ENCODE data around the gene CAMP.

CAMP gene, protein sequence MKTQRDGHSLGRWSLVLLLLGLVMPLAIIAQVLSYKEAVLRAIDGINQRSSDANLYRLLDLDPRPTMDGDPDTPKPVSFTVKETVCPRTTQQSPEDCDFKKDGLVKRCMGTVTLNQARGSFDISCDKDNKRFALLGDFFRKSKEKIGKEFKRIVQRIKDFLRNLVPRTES

DNA sequence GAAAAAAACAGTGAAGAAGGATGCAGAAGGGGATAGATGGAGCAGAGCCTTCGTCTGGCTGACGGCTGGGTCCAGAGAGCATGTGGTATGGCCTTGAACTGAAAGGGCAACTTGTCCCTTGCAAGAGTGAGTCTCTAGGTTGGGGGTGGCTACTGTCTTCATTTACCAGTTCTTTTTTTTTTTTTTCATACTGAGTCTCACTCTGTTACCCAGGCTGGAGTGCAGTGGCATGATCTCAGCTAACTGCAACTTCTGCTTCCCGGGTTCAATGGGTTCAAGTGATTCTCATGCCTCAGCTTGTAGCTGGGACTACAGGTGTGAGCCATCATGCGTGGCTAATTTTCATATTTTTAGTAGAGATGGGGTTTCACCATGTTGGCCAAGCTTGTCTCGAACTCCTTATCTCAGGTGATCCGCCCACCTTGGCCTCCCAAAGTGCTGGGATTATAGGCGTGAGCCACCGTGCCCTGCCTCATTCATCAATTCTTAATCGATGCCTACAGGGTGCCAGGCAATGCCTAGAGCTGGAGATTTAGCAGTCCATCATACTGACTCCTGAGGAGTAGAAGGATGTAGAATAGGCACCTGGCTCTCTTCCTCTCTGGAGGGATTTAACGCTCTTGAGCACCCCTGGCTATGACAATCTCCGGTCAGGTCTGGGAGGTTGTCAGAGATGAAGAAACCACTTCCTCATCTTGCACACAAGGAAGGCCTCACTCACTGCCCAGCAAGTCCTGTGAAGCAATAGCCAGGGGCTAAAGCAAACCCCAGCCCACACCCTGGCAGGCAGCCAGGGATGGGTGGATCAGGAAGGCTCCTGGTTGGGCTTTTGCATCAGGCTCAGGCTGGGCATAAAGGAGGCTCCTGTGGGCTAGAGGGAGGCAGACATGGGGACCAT, at the start of gene CAMP:
CAMP (plus strand) TSS at position 880 of the 898 bp plus-strand sequence; CDS start at position 897, 17 bp downstream.
- DNase-seq (ENCODE audit: extremely low read depth, low read depth) = no peak
- TF ChIP-seq, protein P1, sequence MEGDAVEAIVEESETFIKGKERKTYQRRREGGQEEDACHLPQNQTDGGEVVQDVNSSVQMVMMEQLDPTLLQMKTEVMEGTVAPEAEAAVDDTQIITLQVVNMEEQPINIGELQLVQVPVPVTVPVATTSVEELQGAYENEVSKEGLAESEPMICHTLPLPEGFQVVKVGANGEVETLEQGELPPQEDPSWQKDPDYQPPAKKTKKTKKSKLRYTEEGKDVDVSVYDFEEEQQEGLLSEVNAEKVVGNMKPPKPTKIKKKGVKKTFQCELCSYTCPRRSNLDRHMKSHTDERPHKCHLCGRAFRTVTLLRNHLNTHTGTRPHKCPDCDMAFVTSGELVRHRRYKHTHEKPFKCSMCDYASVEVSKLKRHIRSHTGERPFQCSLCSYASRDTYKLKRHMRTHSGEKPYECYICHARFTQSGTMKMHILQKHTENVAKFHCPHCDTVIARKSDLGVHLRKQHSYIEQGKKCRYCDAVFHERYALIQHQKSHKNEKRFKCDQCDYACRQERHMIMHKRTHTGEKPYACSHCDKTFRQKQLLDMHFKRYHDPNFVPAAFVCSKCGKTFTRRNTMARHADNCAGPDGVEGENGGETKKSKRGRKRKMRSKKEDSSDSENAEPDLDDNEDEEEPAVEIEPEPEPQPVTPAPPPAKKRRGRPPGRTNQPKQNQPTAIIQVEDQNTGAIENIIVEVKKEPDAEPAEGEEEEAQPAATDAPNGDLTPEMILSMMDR (IDR thresholded peaks at IDR 0.05; ENCODE audit: low read depth, low read length) = no peak

DNA sequence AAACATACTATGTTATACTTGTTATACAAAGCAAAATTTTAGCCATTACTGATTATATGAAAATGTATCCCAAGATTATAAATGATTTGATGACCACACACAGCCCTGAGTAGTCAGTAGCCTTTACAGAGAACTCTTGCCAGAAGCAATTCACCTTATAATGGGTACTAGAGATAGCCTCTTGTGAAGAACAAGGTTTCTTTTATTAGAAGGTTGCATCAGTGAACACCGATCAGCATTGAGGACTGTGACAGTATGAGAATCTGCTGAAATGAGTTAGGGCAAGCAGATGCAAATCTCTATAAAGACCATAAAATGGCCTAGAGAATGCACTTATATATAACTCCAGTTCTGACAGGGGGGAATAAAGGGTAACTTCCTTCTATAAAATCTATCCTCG, 45.2 kb upstream of the CAMP start:
- TF ChIP-seq, protein P1 (IDR thresholded peaks at IDR 0.05; ENCODE audit: low read depth, low read length) = no peak
- no peak for DNase-seq (ENCODE audit: extremely low read depth, low read depth)

DNA sequence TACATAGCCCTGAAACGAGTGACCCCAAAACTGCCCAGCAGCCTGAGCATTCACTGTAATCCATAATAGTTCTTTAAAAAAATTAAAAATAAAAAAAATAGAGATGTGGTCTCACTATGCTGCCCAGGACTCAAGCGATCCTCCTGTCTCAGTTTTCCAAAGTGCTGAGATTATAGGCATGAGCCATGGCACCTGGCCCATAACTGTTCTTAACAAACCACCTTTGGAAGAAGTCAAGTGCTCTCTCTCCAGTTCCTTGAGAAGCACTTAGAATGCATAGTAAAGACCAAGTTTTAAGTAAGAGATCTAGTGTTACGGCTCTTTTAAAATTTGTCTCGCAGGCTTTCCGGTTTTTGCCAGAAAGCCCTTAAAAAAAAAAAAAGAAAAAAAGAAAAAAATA, 43.3 kb upstream of the CAMP start:
- TF ChIP-seq, protein P1 (IDR thresholded peaks at IDR 0.05; ENCODE audit: low read depth, low read length) = no peak
- DNase-seq (ENCODE audit: extremely low read depth, low read depth) = no peak

DNA sequence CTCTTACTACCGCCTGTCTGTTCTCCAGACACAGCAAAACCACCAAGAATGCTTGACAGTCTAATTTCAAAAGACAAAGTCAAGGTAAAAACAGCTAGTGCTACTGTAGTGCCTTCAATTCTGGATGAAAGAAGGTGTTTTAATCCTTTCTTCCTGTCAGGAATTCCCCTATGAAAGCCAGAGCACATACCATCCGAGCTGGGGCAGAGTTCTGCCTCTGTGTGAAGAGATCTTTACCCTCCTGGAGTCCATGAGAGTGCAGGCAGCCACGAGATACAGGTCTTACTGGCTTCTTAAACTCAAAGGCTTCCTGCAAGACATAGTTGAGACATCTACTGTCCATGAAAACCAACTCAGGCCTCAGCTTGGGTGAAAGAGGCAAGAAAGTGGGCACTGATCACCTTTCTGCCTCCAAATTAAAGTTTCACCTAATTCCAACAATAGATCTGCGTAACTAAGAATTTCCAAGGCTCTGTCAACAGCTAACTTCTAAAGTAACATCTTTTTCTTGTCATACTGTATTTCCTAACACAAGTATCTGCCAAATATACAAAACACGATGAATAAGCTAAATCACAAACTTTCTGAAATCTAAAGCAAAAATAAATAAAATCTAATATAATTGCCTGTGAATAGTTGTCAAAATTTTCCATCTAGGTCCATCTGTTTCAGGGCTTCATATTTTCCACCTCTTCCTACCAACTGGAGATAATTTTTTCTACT, 42.6 kb upstream of the CAMP start:
- DNase-seq (ENCODE audit: extremely low read depth, low read depth) = no peak

DNA sequence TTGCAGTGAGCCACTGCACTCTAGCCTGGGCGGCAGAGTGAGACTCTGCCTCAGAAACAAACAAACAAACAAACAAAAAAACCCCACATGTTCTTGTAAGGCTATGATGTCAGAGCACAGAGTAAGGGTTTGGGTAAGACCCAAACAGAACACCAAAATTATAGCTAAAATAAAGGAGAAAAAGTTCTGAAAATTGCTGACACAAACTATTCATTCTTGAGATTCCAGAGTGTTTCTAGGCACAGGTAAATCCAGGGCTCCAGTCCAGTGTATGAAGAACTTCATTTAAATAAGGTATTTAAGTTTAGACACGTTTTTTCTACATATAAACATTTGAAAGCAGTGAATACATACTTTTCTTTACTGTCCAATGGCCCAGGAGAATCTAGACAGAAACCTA, 39.0 kb upstream of the CAMP start:
- no peak for DNase-seq (ENCODE audit: extremely low read depth, low read depth)
- TF ChIP-seq, protein P1 (IDR thresholded peaks at IDR 0.05; ENCODE audit: low read depth, low read length) = no peak

More for the DNA sequence above, 42.6 kb upstream of the CAMP start:
- TF ChIP-seq, protein P1 (IDR thresholded peaks at IDR 0.05; ENCODE audit: low read depth, low read length) = no peak

DNA sequence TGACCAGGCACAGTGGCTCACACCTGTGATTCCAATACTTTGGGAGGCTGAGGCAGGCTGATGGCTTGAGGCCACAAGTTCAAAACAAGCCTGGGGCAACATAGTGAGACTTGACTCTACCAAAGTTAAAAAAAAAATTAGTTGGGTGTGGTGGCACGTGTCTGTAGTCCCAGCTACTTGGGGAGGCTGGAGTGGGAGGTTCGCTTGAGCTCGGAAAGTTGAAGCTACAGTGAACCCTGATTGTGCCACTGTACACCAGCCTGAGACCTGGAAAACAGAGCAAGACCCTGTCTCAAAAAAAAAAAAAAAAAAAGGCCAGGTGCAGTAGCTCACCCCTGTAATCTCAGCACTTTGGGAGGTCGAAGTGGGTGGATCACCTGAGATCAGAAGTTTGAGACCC, 38.2 kb upstream of the CAMP start:
- TF ChIP-seq, protein P1 (IDR thresholded peaks at IDR 0.05; ENCODE audit: low read depth, low read length) = no peak
- no peak for DNase-seq (ENCODE audit: extremely low read depth, low read depth)
